Muscle layer of duodenum (tissue), 2 donors: ENCODE measurements around the gene NHERF1.

Experiments
- H3K27ac ChIP-seq: one replicate; pipeline ENCODE4 v1.7.0; 2013; ENCODE audit warnings: mild to moderate bottlenecking, low read length
- H3K27me3 ChIP-seq: one replicate; pipeline ENCODE4 v1.7.0; 2013; ENCODE audit warnings: low read depth, mild to moderate bottlenecking, control low read depth, low read length
- H3K36me3 ChIP-seq, 2 donors: one replicate each; pipeline ENCODE4 v1.7.0; 2013; ENCODE audit warnings: low read length in 2 of 2, control low read depth in 1 of 2, mild to moderate bottlenecking in 1 of 2; ENCODE audit not compliant: insufficient read depth in 2 of 2, control insufficient read depth in 1 of 2
- H3K4me1 ChIP-seq, 2 donors: one replicate each; pipeline ENCODE4 v1.7.0; 2013; ENCODE audit warnings: low read length in 2 of 2, mild to moderate bottlenecking in 2 of 2, control low read depth in 1 of 2, moderate library complexity in 1 of 2; ENCODE audit not compliant: insufficient read depth in 2 of 2, control insufficient read depth in 1 of 2
- H3K4me3 ChIP-seq, 2 donors: one replicate each; pipeline ENCODE4 v1.7.0; 2013; ENCODE audit warnings: low read length in 2 of 2, low read depth in 1 of 2, mild to moderate bottlenecking in 1 of 2
- H3K9me3 ChIP-seq, 2 donors: one replicate each; pipeline ENCODE4 v1.7.0; 2013; ENCODE audit warnings: low read length in 2 of 2, control low read depth in 1 of 2, mild to moderate bottlenecking in 1 of 2; ENCODE audit not compliant: control insufficient read depth in 1 of 2
- donor health status: healthy.

Gene NHERF1

GRCh38 chr17:74722782-74723181, 25.6 kb upstream of the NHERF1 start:
- Histone ChIP-seq H3K9me3 (no peaks in the 10 kb centered on the region), H3K4me1 (no peaks in the 10 kb centered on the region), H3K27ac (no peak overlapping the region), H3K4me3 (no peak overlapping the region), H3K27me3 (no peaks in the 10 kb centered on the region), H3K36me3 (no peaks in the 10 kb centered on the region)

- H3K9me3 ChIP-seq = no peaks in the 10 kb centered on the region
- no peak overlapping the region for H3K4me3 ChIP-seq
- no peak overlapping the region for H3K27ac ChIP-seq
- H3K4me1 ChIP-seq = no peaks in the 10 kb centered on the region
- no peaks in the 10 kb centered on the region for H3K27me3 ChIP-seq
- no peaks in the 10 kb centered on the region for H3K36me3 ChIP-seq
Observed at GRCh38 chr17:74723891-74724290, 24.5 kb upstream of the NHERF1 start.

- Histone ChIP-seq H3K4me3 (no peak overlapping the region), H3K4me1 (no peaks in the 10 kb centered on the region), H3K27ac (no peak overlapping the region), H3K36me3 (no peaks in the 10 kb centered on the region), H3K9me3 (no peaks in the 10 kb centered on the region), H3K27me3 (no peaks in the 10 kb centered on the region)
Observed at GRCh38 chr17:74725111-74725510, 23.3 kb upstream of the NHERF1 start.

DNA sequence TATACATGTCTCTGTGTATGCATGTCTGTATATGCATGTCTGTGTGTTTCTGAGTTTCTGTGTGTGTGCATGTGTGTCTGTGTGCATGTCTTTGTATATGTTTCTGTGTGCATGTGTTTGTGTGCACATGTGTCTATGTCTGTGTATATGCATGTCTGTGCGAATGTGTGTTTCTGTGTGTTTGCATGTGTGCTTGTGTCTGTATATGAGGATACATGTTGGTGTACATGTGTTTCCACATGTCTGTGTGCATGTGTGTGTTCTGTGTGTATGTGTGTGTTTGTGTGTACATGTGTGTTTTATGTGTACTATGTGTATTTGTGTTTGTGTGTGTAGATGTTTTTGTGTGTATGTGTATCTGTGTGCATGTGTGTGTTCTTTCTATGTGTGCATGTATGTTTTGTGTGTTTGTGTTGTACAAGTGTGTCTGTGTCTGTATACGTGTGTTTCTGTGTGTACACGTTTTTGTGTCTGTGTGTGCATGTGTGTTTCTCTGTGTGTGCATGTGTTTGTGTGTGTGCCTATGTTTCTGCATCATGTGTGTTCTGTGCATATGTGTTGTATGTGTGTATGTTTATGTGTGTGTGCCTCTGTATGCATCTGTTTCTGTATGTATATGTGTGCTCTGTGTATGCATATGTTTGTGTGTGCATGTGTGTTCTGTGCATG, 20.3 kb upstream of the NHERF1 start:
- Histone ChIP-seq H3K36me3 (no peaks in the 10 kb centered on the region), H3K27ac (no peak overlapping the region), H3K9me3 (no peaks in the 10 kb centered on the region), H3K27me3 (no peaks in the 10 kb centered on the region), H3K4me3 (no peak overlapping the region), H3K4me1 (no peaks in the 10 kb centered on the region)

DNA sequence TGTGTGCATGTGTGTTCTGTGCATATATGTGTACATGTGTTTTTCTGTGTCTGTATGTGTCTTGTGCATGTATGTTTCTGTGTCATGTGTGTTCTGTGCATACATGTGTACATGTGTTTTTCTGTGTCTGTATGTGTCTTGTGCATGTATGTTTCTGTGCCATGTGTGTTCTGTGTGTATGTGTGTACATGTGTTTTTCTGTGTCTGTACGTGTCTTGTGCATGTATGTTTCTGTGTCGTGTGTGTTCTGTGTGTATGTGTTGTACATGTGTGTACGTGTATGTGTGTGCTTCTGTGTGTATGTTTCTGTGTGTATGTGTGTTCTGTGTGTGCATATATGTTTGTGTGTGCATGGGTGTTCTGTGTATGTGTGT, 19.7 kb upstream of the NHERF1 start:
- Histone ChIP-seq H3K4me3 (no peak overlapping the region), H3K36me3 (no peaks in the 10 kb centered on the region), H3K27ac (no peak overlapping the region), H3K9me3 (no peaks in the 10 kb centered on the region), H3K27me3 (no peaks in the 10 kb centered on the region), H3K4me1 (no peaks in the 10 kb centered on the region)

DNA sequence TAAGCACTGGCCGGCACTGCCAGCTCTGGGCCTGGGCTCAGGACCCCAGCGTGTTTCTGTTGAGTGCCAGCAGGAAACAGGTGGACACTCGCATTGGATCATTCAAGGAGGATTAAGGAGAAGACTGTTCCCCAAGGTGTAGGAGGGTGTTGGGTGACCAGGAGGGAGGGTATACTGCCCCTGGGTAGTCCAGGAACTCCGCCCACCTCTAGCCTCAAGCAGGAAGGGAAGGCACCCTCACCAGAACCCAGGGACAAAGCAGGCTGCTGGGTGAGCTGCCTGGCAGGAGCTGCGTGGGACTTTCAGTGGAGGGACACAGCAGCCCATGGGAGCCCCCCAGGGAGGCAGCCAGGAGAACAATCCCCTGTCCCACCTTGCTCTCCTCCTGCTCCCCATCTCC, 19.1 kb upstream of the NHERF1 start:
- no peaks in the 10 kb centered on the region for H3K9me3 ChIP-seq
- H3K27me3 ChIP-seq = no peaks in the 10 kb centered on the region
- H3K4me3 ChIP-seq = no peak overlapping the region
- no peaks in the 10 kb centered on the region for H3K36me3 ChIP-seq
- no peak overlapping the region for H3K27ac ChIP-seq
- H3K4me1 ChIP-seq = no peaks in the 10 kb centered on the region

GRCh38 chr17:74729866-74730265, 18.6 kb upstream of the NHERF1 start:
- no peaks in the 10 kb centered on the region for H3K4me1 ChIP-seq
- H3K27me3 ChIP-seq = no peaks in the 10 kb centered on the region

DNA sequence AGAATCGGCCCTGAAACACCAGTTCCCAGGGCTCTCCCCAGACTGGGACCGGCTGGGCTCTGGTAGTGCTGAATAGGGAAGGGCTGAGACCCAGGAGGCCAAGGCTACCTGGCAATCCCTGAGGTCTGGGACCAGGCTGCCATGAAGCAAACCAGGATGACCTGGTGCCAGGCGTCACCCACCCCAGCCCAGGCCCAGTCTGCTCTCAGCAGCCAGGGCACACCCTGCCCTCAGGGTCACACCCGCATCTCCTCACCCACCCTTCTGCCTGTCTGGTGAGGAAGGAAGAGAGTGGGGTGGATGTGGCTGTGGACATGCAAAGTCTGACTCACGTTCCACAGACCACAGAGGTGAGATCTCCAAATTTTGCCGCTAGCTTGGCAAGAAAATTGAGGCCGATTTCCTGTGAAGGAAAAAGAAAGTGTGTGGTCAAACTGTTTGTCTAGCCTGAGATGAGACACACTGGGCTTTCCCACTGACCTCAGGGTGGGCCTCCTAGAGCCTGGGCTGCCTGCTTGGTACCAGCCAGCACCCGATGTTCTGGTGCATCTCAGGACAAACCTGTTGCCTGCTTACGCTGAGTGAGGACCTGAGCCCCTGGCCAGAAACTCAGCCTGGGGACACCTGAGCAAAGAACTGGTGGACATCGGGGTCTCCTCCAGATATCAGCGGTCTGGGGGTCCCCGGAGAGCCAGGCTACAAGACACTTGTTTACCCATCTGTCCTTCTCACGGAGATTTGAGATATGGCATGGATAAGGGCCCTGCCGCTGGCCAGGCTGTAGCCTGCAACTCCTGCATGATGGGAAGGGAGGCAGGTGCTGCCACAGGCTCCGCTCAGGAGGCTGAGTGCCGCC, 17.7 kb upstream of the NHERF1 start:
- Histone ChIP-seq H3K27ac (no peak overlapping the region), H3K4me1 (no peaks in the 10 kb centered on the region), H3K9me3 (no peaks in the 10 kb centered on the region), H3K27me3 (no peaks in the 10 kb centered on the region), H3K36me3 (no peaks in the 10 kb centered on the region), H3K4me3 (no peak overlapping the region)

More at GRCh38 chr17:74729866-74730265, 18.6 kb upstream of the NHERF1 start:
- H3K9me3 ChIP-seq = no peaks in the 10 kb centered on the region
- no peak overlapping the region for H3K4me3 ChIP-seq
- no peak overlapping the region for H3K27ac ChIP-seq
- H3K36me3 ChIP-seq = no peaks in the 10 kb centered on the region

DNA sequence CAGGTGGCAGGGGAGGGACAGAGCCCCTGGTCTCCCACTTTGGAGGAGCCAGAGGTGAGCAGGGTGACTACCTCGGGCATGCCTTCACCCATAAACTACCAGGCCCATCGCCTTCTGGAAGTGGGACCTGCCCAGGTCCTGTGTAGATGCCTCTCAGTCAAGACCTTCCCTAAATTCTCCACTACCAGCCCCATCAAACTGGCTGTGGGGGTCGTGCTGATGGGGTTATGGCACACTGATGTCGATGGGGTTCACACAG, 17.2 kb upstream of the NHERF1 start:
- peaks cover 0 to under 1% of the 10 kb centered on the region in 2 donors for H3K4me1 ChIP-seq
- H3K9me3 ChIP-seq = no peaks in the 10 kb centered on the region
- H3K36me3 ChIP-seq = no peaks in the 10 kb centered on the region
- no peak overlapping the region for H3K27ac ChIP-seq
- no peak overlapping the region for H3K4me3 ChIP-seq
- H3K27me3 ChIP-seq = no peaks in the 10 kb centered on the region

GRCh38 chr17:74732042-74732867, 16.2 kb upstream of the NHERF1 start:
- Histone ChIP-seq H3K4me3 (no peak overlapping the region), H3K27ac (no peak overlapping the region), H3K27me3 (no peaks in the 10 kb centered on the region), H3K36me3 (no peaks in the 10 kb centered on the region), H3K9me3 (no peaks in the 10 kb centered on the region), H3K4me1 (peaks cover 0 to 10% of the 10 kb centered on the region in 2 donors)

DNA sequence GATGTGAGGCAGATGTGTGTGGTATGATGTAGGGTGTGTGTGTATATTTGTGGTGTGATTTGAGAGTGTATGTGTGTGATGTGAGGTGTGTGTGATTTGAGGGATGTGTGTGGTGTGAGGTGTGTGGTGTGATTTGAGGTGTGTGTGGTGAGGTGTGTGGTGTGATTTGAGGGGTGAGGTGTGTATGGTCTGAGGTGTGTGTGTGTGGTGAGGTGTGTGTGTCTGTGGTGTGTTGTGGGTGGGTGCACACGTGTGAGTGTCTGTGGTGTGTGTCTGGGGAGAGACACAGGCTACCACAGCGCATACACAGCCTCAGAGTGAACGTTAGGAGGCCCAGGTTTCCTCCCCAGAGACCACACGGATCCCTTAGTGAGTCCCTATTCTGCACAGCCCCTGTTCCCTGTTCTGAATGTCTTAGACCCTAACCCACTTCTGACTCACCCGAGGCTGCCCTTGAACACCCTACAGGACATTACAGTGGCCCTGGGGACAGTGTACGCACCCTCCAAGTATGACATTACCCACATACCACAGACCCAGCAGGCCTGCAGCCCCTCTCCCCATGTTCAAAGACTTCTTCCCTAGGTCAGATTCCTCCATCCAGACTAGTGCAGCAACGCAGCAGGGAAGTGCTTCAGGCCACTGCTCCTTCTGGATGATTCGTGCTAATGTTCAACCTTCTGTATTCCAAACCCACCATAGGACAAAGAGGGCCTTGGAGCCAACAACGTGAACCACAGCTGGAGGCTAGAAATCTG, 14.9 kb upstream of the NHERF1 start:
- peaks cover 9% of the 10 kb centered on the region for H3K27me3 ChIP-seq
- H3K9me3 ChIP-seq = no peaks in the 10 kb centered on the region
- no peak overlapping the region for H3K27ac ChIP-seq
- no peaks in the 10 kb centered on the region for H3K36me3 ChIP-seq
- peaks cover 10 to 23% of the 10 kb centered on the region in 2 donors for H3K4me1 ChIP-seq
- H3K4me3 ChIP-seq = no peak overlapping the region
